ENCODE results near the gene PRSS12.
"Not testable (repeated sequence)": the region's sequence is repeated elsewhere in the genome, so short reads cannot be mapped to it uniquely, and the experiment has no call there.

DNA sequence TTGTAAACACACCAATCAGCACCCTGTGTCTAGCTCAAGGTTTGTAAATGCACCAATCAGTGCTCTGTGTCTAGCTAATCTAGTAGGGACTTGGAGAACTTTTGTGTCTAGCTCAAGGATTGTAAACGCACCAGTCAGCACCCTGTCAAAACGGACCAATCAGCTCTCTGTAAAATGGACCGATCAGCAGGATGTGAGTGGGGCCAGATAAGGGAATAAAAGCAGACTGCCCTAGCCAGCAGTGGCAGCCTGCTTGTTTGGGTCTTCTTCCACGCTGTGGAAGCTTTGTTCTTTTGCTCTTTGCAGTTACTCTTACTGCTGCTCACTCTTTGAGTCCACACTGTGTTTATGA lies 86.7 kb downstream of the PRSS12 start:
- TF ChIP-seq, protein P1, sequence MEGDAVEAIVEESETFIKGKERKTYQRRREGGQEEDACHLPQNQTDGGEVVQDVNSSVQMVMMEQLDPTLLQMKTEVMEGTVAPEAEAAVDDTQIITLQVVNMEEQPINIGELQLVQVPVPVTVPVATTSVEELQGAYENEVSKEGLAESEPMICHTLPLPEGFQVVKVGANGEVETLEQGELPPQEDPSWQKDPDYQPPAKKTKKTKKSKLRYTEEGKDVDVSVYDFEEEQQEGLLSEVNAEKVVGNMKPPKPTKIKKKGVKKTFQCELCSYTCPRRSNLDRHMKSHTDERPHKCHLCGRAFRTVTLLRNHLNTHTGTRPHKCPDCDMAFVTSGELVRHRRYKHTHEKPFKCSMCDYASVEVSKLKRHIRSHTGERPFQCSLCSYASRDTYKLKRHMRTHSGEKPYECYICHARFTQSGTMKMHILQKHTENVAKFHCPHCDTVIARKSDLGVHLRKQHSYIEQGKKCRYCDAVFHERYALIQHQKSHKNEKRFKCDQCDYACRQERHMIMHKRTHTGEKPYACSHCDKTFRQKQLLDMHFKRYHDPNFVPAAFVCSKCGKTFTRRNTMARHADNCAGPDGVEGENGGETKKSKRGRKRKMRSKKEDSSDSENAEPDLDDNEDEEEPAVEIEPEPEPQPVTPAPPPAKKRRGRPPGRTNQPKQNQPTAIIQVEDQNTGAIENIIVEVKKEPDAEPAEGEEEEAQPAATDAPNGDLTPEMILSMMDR (IDR thresholded peaks at IDR 0.05; ENCODE audit: poor library complexity), result not testable (repeated sequence)
- TF ChIP-seq EZH2 (IDR thresholded peaks at IDR 0.05; ENCODE audit: borderline replicate concordance), result not testable (repeated sequence)
